ENCODE measurements around the gene CCT5.

- TF ChIP-seq SPI1 (IDR thresholded peaks at IDR 0.05; ENCODE audit: borderline replicate concordance, insufficient read depth, low read depth, low read length), result no peak
- no peak for TF ChIP-seq SUPT20H (IDR thresholded peaks at IDR 0.05; ENCODE audit: borderline replicate concordance, control insufficient read depth, low read depth, low read length)
- no peak for TF ChIP-seq CTCF (IDR thresholded peaks at IDR 0.05 in 2 of 3, conservative IDR thresholded peaks at IDR 0.05 in 1 of 3; ENCODE audit: control insufficient read depth in 2 of 3, extremely low read depth in 1 of 3, insufficient read depth in 1 of 3, low read depth in 3 of 3, low read length in 3 of 3)
- no peak for TF ChIP-seq E2F4 (IDR thresholded peaks at IDR 0.05; ENCODE audit: low read depth, low read length)
- TF ChIP-seq HDAC2 (IDR thresholded peaks at IDR 0.05), result no peak
- TF ChIP-seq NBN (IDR thresholded peaks at IDR 0.05), result no peak
- TF ChIP-seq POLR2AphosphoS5 (IDR thresholded peaks at IDR 0.05; ENCODE audit: low read length), result no peak
Measured at GRCh38 chr5:10233011-10233410, 17.1 kb upstream of the CCT5 start.

Data from GM12878 (cell line).